HEK293 (cell line): ENCODE measurements around the gene MTMR12.

ENCODE experiments used
- CTCF ChIA-PET: fragments of 350-600 bp; formaldehyde crosslinking; extraction: SDS; loops from one replicate; lab custom pipeline; 2021; ENCODE audit warnings: antibody characterized with exemption; lab: Yijun Ruan, JAX
- POLR2A ChIA-PET: fragments of 300-600 bp; formaldehyde crosslinking; extraction: SDS; loops from one replicate; lab custom pipeline; 2020; ENCODE audit warnings: antibody characterized with exemption, inconsistent platforms; lab: Yijun Ruan, JAX
- H3K27ac ChIP-seq: fragments of 200-500 bp; sonication (Bioruptor generic); 2 replicates; pipeline ENCODE4 v1.5.1; 2014; ENCODE audit warnings: low read depth, low read length, control low read depth, inconsistent platforms; ENCODE audit errors: extremely low read depth
- H3K36me3 ChIP-seq, 2 experiments: fragments of 200-500 bp in 1 of 2; sonication (Bioruptor generic) in 1 of 2; 1 replicate in 1 of 2; 2 replicates in 1 of 2; pipeline ENCODE4 v1.5.1; 2014 to 2017; ENCODE audit warnings: inconsistent platforms in 2 of 2, low read length in 2 of 2; ENCODE audit not compliant: control insufficient read depth in 2 of 2, insufficient read depth in 1 of 2
- H3K4me1 ChIP-seq: fragments of 200-500 bp; sonication (Bioruptor generic); 2 replicates; pipeline ENCODE4 v1.5.1; 2014; ENCODE audit warnings: mild to moderate bottlenecking, low read length, inconsistent platforms; ENCODE audit not compliant: control insufficient read depth, insufficient read depth
- H3K4me3 ChIP-seq: 2 replicates; pipeline ENCODE4 v1.5.1; 2011; ENCODE audit warnings: low read depth, mild to moderate bottlenecking, control low read depth, low read length, moderate library complexity
- H3K9me3 ChIP-seq: fragments of 200-500 bp; sonication (Bioruptor generic); 2 replicates; pipeline ENCODE4 v1.5.1; 2014; ENCODE audit warnings: low read depth, low read length, inconsistent platforms; ENCODE audit not compliant: control insufficient read depth, insufficient read depth
- CTCF ChIP-seq: fragments of 450-650 bp; formaldehyde crosslinking; IDR thresholded peaks from 2 replicates; pipeline ENCODE4 v1.5.1; 2016; ENCODE audit warnings: missing biosample characterization, missing genetic modification characterization
- HOXA7 ChIP-seq: sonication (generic); formaldehyde crosslinking; IDR thresholded peaks from 2 replicates; pipeline ENCODE4 v1.8.1; 2022; ENCODE audit warnings: missing genetic modification reagents, borderline replicate concordance
- HOXD13 ChIP-seq: sonication (generic); formaldehyde crosslinking; IDR thresholded peaks from 2 replicates; pipeline ENCODE4 v1.8.0; 2022; ENCODE audit warnings: missing genetic modification reagents, borderline replicate concordance
- KLF8 ChIP-seq: fragments of 450-650 bp; formaldehyde crosslinking; IDR thresholded peaks from 2 replicates; pipeline ENCODE4 v1.5.1; 2016; ENCODE audit warnings: missing biosample characterization, missing genetic modification characterization
- PRDM1 ChIP-seq: fragments of 450-650 bp; formaldehyde crosslinking; IDR thresholded peaks from 2 replicates; pipeline ENCODE4; 2016; ENCODE audit warnings: missing biosample characterization, missing genetic modification characterization
- REST ChIP-seq: fragments of 450-650 bp; formaldehyde crosslinking; IDR thresholded peaks from 2 replicates; pipeline ENCODE4 v1.5.1; 2016; ENCODE audit warnings: missing biosample characterization, missing genetic modification characterization
- SETDB1 ChIP-seq: IDR thresholded peaks from one replicate; pipeline ENCODE4 v1.6.1; 2017; ENCODE audit warnings: mild to moderate bottlenecking, low read length, moderate library complexity, mixed read lengths; ENCODE audit not compliant: insufficient read length
- SP3 ChIP-seq: fragments of 450-650 bp; formaldehyde crosslinking; IDR thresholded peaks from 2 replicates; pipeline ENCODE4 v1.5.1; 2016; ENCODE audit warnings: missing biosample characterization, missing genetic modification characterization
- TCF7L2 ChIP-seq: IDR thresholded peaks from 2 replicates; pipeline ENCODE4 v1.6.1; 2011; ENCODE audit warnings: low read depth, mild to moderate bottlenecking, inconsistent platforms, low read length, moderate library complexity, borderline replicate concordance
- ZBTB8A ChIP-seq: fragments of 450-650 bp; formaldehyde crosslinking; IDR thresholded peaks from 2 replicates; pipeline ENCODE4 v1.5.1; 2016; ENCODE audit warnings: missing biosample characterization, missing genetic modification characterization
- ZIC2 ChIP-seq: fragments of 450-650 bp; formaldehyde crosslinking; IDR thresholded peaks from 2 replicates; pipeline ENCODE4 v1.5.1; 2016; ENCODE audit warnings: missing biosample characterization, missing genetic modification characterization
- ZNF2 ChIP-seq: fragments of 450-650 bp; formaldehyde crosslinking; IDR thresholded peaks from 2 replicates; pipeline ENCODE4 v1.5.1; 2016; ENCODE audit warnings: missing biosample characterization, missing genetic modification characterization
- ZNF23 ChIP-seq: fragments of 450-650 bp; formaldehyde crosslinking; IDR thresholded peaks from 2 replicates; pipeline ENCODE4 v1.5.1; 2016; ENCODE audit warnings: missing biosample characterization, missing genetic modification characterization, borderline replicate concordance
- ZNF48 ChIP-seq: fragments of 450-650 bp; formaldehyde crosslinking; IDR thresholded peaks from 2 replicates; pipeline ENCODE4 v1.5.1; 2016; ENCODE audit warnings: missing biosample characterization, missing genetic modification characterization
- ZNF561 ChIP-seq: fragments of 450-650 bp; IDR thresholded peaks from 2 replicates; pipeline ENCODE4 v1.5.1; 2018; ENCODE audit warnings: missing biosample characterization, missing genetic modification characterization, borderline replicate concordance
- ZNF610 ChIP-seq: fragments of 450-650 bp; formaldehyde crosslinking; IDR thresholded peaks from 2 replicates; pipeline ENCODE4 v1.5.1; 2016; ENCODE audit warnings: missing biosample characterization, missing genetic modification characterization, borderline replicate concordance
- ZNF654 ChIP-seq: fragments of 450-650 bp; formaldehyde crosslinking; IDR thresholded peaks from 2 replicates; pipeline ENCODE4 v1.5.1; 2016; ENCODE audit warnings: low read depth, missing biosample characterization, missing genetic modification characterization
- ZNF664 ChIP-seq: fragments of 450-650 bp; formaldehyde crosslinking; IDR thresholded peaks from 2 replicates; pipeline ENCODE4 v1.5.1; 2016; ENCODE audit warnings: missing biosample characterization, missing genetic modification characterization
- ZNF677 ChIP-seq: fragments of 450-650 bp; IDR thresholded peaks from 2 replicates; pipeline ENCODE4 v1.5.0; 2018; ENCODE audit warnings: missing biosample characterization, mild to moderate bottlenecking, missing genetic modification characterization, moderate library complexity
- ZNF707 ChIP-seq: fragments of 450-650 bp; formaldehyde crosslinking; IDR thresholded peaks from 2 replicates; pipeline ENCODE4 v1.5.1; 2016; ENCODE audit warnings: missing biosample characterization, missing genetic modification characterization

The MTMR12 gene

GRCh38 chr5:32232441-32233219, 80.1 kb downstream of the MTMR12 start (continued):
- TF ChIP-seq ZNF23 (tag by site-specific recombination) (no peak), SETDB1 (no peak), ZNF2 (tag by site-specific recombination) (peak; percentile 56; the same call in 1 of the 2 replicates), ZNF561 (0 out of 2 replicates have a peak, but pooled peaks have one; percentile 22), ZBTB8A (tag by site-specific recombination) (no peak), ZNF707 (tag by site-specific recombination) (no peak), ZNF677 (tag by site-specific recombination) (no peak), ZNF48 (tag by site-specific recombination) (no peak), KLF8 (no peak), HOXA7 (CRISPR knock-in tag) (no peak), CTCF (peak; percentile 78; the same call in 1 of the 2 replicates), PRDM1 (tag by site-specific recombination) (no peak), ZNF610 (tag by site-specific recombination) (no peak), ZNF664 (no peak), ZNF654 (tag by site-specific recombination) (peak; percentile 63)

- Histone ChIP-seq H3K4me1 (no peaks in the 10 kb centered on the region), H3K4me3 (no peak overlapping the region), H3K36me3 (peaks cover 11 to 71% of the 10 kb centered on the region in 2 experiments), H3K9me3 (no peaks in the 10 kb centered on the region), H3K27ac (no peak overlapping the region)
- ChIA-PET POLR2A (interaction anchor here (1.3 kb wide), 1 partner anchor 97 kb away, joined by 5 read pairs; no protein-coding TSS in a partner anchor), CTCF (interaction anchor here (0.6 to 4.8 kb wide), 35 partner anchors 9 to 382 kb away, joined by 3 to 86 read pairs (median 5); partner anchors contain the start of gene GOLPH3)
- TF ChIP-seq REST (tag by site-specific recombination) (peak; percentile 87), TCF7L2 (no peak), ZIC2 (tag by site-specific recombination) (peak; percentile 47), SP3 (tag by site-specific recombination) (no peak), HOXD13 (CRISPR knock-in tag) (no peak)
Observed at GRCh38 chr5:32231929-32232328, 80.8 kb downstream of the MTMR12 start.
